A204.1 (cell line): Measurements from ENCODE around the gene IZUMO4.
"Not testable (repeated sequence)": the region's sequence is repeated elsewhere in the genome, so short reads cannot be mapped to it uniquely, and the experiment has no call there.

Source experiments
- FAIRE-seq: peaks from 2 replicates; lab custom pipeline; 2012; peaks lifted over from hg19 to GRCh38; lab: Jason Lieb, UNC

The IZUMO4 gene

GRCh38 chr19:2083174-2083854, 13.4 kb upstream of the IZUMO4 start:
- FAIRE-seq = no peak

- FAIRE-seq = no peak
These were observed 11.6 kb upstream of the IZUMO4 start for GRCh38 chr19:2084993-2085720.

- not testable (repeated sequence) for FAIRE-seq
These were observed 9.8 kb upstream of the IZUMO4 start for GRCh38 chr19:2086695-2087620.

GRCh38 chr19:2087621-2088100, 9.1 kb upstream of the IZUMO4 start:
- FAIRE-seq = no peak

- FAIRE-seq = no peak
These were observed 7.6 kb upstream of the IZUMO4 start for GRCh38 chr19:2089001-2089711.

- no peak for FAIRE-seq
These were observed 7.0 kb upstream of the IZUMO4 start for GRCh38 chr19:2089727-2090053.

- not testable (repeated sequence) for FAIRE-seq
These were observed 4.7 kb upstream of the IZUMO4 start for GRCh38 chr19:2091926-2092525.

- FAIRE-seq = no peak
These were observed 658 bp upstream of the IZUMO4 start, which contains the start of gene MOB3A for GRCh38 chr19:2096034-2096479. Gene MOB3A, minus strand, starts transcription at chr19:2096326. Its CDS starts 17,766 bp downstream, at chr19:2078560.

GRCh38 chr19:2097203-2097885, 629 bp downstream of the IZUMO4 start:
- no peak for FAIRE-seq

GRCh38 chr19:2097886-2098327, 1.2 kb downstream of the IZUMO4 start:
- FAIRE-seq = no peak

GRCh38 chr19:2099054-2099501, 2.4 kb downstream of the IZUMO4 start:
- no peak for FAIRE-seq

GRCh38 chr19:2099937-2100718, 3.4 kb downstream of the IZUMO4 start:
- no peak for FAIRE-seq

- FAIRE-seq = no peak
These were observed 4.0 kb downstream of the IZUMO4 start for GRCh38 chr19:2100719-2101061.

- no peak for FAIRE-seq
These were observed 5.0 kb downstream of the IZUMO4 start for GRCh38 chr19:2101417-2102335.

- no peak for FAIRE-seq
These were observed 6.5 kb downstream of the IZUMO4 start for GRCh38 chr19:2103045-2103707.

GRCh38 chr19:2108251-2109016, 11.7 kb downstream of the IZUMO4 start:
- no peak for FAIRE-seq

GRCh38 chr19:2109046-2109864, 12.5 kb downstream of the IZUMO4 start:
- FAIRE-seq = no peak
